Peyer's patch (tissue), 4 donors: ENCODE results near the gene EPHB1.

Source experiments
- POLR2A ChIP-seq, 2 donors: fragments of 450-650 bp; IDR thresholded peaks; one replicate each; pipeline ENCODE4 v1.5.1; 2017; ENCODE audit warnings: antibody characterized with exemption in 2 of 2, mild to moderate bottlenecking in 2 of 2, moderate library complexity in 2 of 2
- TF ChIP-seq, protein P1 (sequence below), 6 experiments: fragments of 450-650 bp in 4 of 6; fragments of 200-600 bp in 2 of 6; sonication (generic) in 1 of 6; IDR thresholded peaks; one replicate each; pipeline ENCODE4 v1.5.1; 2017 to 2019; ENCODE audit warnings: antibody characterized with exemption in 6 of 6, mild to moderate bottlenecking in 3 of 6, moderate library complexity in 1 of 6

GRCh38 chr3:134757549-134758069 is 37.5 kb upstream of the EPHB1 start:
- TF ChIP-seq, protein P1, sequence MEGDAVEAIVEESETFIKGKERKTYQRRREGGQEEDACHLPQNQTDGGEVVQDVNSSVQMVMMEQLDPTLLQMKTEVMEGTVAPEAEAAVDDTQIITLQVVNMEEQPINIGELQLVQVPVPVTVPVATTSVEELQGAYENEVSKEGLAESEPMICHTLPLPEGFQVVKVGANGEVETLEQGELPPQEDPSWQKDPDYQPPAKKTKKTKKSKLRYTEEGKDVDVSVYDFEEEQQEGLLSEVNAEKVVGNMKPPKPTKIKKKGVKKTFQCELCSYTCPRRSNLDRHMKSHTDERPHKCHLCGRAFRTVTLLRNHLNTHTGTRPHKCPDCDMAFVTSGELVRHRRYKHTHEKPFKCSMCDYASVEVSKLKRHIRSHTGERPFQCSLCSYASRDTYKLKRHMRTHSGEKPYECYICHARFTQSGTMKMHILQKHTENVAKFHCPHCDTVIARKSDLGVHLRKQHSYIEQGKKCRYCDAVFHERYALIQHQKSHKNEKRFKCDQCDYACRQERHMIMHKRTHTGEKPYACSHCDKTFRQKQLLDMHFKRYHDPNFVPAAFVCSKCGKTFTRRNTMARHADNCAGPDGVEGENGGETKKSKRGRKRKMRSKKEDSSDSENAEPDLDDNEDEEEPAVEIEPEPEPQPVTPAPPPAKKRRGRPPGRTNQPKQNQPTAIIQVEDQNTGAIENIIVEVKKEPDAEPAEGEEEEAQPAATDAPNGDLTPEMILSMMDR (IDR thresholded peaks at IDR 0.05) = no peak
- no peak for TF ChIP-seq POLR2A (IDR thresholded peaks at IDR 0.05)
